Epithelial cell of esophagus (primary cell): ENCODE results near the gene NUCB2.

Experiments
- DNase-seq: peaks from one replicate; pipeline ENCODE4 v3.0.0; 2010; ENCODE audit warnings: low read depth
- H3K4me3 ChIP-seq: 2 replicates; pipeline ENCODE4 v1.5.1; 2011; ENCODE audit warnings: mild to moderate bottlenecking, low read length, control low read depth
- CTCF ChIP-seq: IDR thresholded peaks from 2 replicates; pipeline ENCODE4 v1.5.1; 2011; ENCODE audit warnings: low read depth, mild to moderate bottlenecking, low read length, control low read depth, inconsistent platforms; ENCODE audit not compliant: insufficient read depth; ENCODE audit errors: missing control alignments

NUCB2 gene

DNA sequence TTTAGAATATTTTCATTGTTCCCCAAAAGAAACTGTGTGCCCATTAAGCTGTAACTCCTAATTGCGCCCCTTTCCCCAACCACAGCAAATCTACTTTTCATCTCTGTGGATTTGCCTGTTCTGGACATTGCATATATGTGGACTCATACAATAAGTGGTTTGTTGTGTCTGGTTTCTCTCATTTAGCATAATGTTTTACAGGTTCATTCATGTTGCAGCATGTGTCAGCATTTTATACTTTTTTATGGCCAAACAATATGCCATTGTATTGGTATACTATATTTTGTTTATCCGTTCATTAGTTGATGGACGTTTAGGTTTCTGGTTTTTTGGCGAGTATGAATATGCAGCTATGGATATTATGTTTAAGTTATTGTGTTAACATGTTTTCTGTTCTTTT, 23.8 kb downstream of the NUCB2 start:
- H3K4me3 ChIP-seq, result no peak overlapping the region
- TF ChIP-seq CTCF, result no peak
- peak; percentile 43 for DNase-seq

GRCh38 chr11:17313349-17314231, 37.1 kb downstream of the NUCB2 start:
- no peak for DNase-seq
- no peak for TF ChIP-seq CTCF

GRCh38 chr11:17314232-17314547, 37.7 kb downstream of the NUCB2 start:
- peak; percentile 88 for DNase-seq
- no peak for TF ChIP-seq CTCF
- H3K4me3 ChIP-seq, result no peak overlapping the region

More at GRCh38 chr11:17313349-17314231, 37.1 kb downstream of the NUCB2 start:
- no peak overlapping the region for H3K4me3 ChIP-seq

- DNase-seq, result no peak
- no peak overlapping the region for H3K4me3 ChIP-seq
- TF ChIP-seq CTCF, result no peak
These were observed 38.4 kb downstream of the NUCB2 start for GRCh38 chr11:17314904-17315426.

- no peak for TF ChIP-seq CTCF
- H3K4me3 ChIP-seq, result no peak overlapping the region
- no peak for DNase-seq
These were observed 52.4 kb downstream of the NUCB2 start for GRCh38 chr11:17328871-17329494.

DNA sequence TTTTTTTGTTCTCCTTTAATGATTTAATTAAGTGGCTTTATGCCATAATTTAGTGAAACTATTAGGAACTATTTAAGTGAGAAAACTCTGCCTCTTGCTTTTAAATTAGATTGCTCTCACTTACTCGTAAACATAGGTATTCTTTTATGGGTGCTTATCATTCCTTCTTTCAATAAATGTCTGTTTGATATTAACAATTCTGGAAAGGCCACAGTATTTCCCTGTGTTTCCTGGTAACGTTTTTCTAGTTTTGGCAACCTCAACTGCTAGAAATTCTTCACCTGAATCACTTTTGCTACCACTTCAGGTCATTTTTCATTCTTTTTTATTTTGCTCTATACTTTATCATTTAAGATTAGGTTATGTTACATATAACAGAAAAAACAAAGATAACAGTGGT, 55.1 kb downstream of the NUCB2 start:
- no peak overlapping the region for H3K4me3 ChIP-seq
- TF ChIP-seq CTCF, result no peak
- DNase-seq, result no peak
